NB4 (cell line): Measurements from ENCODE around the gene IPO13.

Source experiments
- POLR2A ChIP-seq: IDR thresholded peaks from 2 replicates; pipeline ENCODE4 v1.6.1; 2011; ENCODE audit warnings: mild to moderate bottlenecking; ENCODE audit not compliant: insufficient read length; ENCODE audit errors: extremely low read depth
- TF ChIP-seq, protein P1 (sequence below): IDR thresholded peaks from one replicate; pipeline ENCODE4 v1.5.1; 2012; ENCODE audit warnings: low read depth, low read length
- TF ChIP-seq, protein P2 (sequence below): IDR thresholded peaks from 2 replicates; pipeline ENCODE4 v1.6.1; 2011; ENCODE audit warnings: low read depth, low read length

DNA sequence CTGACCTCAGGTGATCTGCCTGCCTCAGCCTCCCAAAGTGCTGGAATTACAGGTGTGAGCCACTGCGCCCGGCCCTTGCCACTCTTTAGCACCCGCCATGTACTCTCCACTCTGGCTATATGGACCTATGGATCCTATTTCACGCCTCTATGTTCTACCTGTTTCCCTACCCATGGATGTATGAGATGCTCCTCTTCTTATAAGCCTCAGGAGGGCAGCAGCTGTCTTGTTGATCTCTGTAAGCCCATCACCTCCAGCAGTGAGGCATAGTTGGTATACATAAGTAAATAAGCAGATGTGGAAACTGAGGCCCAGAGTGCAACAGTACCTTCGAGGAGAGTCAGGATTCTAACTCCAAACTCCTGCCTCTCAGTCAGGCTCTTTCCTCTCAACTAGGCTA, 37.9 kb upstream of the IPO13 start:
- TF ChIP-seq, protein P1, sequence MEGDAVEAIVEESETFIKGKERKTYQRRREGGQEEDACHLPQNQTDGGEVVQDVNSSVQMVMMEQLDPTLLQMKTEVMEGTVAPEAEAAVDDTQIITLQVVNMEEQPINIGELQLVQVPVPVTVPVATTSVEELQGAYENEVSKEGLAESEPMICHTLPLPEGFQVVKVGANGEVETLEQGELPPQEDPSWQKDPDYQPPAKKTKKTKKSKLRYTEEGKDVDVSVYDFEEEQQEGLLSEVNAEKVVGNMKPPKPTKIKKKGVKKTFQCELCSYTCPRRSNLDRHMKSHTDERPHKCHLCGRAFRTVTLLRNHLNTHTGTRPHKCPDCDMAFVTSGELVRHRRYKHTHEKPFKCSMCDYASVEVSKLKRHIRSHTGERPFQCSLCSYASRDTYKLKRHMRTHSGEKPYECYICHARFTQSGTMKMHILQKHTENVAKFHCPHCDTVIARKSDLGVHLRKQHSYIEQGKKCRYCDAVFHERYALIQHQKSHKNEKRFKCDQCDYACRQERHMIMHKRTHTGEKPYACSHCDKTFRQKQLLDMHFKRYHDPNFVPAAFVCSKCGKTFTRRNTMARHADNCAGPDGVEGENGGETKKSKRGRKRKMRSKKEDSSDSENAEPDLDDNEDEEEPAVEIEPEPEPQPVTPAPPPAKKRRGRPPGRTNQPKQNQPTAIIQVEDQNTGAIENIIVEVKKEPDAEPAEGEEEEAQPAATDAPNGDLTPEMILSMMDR, result no peak
- TF ChIP-seq POLR2A, result no peak
- TF ChIP-seq, protein P2, sequence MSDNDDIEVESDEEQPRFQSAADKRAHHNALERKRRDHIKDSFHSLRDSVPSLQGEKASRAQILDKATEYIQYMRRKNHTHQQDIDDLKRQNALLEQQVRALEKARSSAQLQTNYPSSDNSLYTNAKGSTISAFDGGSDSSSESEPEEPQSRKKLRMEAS, result no peak
